ENCODE measurements around the gene LHFPL2.
"Not testable (repeated sequence)": the region's sequence is repeated elsewhere in the genome, so short reads cannot be mapped to it uniquely, and the experiment has no call there.

Gene LHFPL2

GRCh38 chr5:78496373-78496772, 152.2 kb downstream of the LHFPL2 start:
- DNase-seq = no peak

DNA sequence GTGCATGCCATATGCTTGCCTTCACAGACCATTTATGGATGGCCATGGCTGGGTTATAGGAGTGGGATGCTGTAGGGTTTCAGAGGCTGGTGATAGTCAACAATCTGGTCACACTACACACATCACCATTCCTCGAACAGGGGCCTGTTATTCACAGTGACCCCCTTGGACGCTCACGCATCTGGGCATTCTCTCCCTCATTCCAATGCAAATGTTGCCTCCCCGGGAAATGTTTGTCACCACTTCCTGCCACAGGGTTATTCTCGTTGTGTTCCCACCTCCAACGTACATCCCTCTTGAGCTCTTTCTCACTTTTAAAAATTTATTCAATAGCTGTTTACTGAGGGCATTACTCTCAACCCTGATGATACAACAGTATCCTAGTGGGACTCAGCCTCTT, 152.8 kb downstream of the LHFPL2 start:
- no peak for DNase-seq

DNA sequence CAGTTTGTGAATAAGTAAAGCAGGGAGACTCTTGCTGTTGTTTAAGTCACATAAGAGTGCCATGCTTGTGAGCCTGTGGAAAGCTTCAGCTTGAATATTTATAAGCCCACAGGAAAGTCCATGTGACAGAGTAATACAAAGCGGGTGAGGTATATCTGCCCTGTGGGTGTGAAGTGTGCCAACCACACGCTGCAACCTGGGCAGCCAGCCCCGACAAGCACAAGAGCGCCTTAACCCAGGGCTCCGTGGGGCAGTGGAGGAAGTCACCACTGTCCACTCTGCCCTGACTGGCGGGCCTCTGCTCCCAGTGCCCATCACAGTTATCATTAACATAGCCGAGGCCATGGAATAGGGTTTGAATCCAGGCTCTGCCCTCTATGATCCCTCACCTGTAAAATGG, 155.9 kb downstream of the LHFPL2 start:
- no peak for DNase-seq

DNA sequence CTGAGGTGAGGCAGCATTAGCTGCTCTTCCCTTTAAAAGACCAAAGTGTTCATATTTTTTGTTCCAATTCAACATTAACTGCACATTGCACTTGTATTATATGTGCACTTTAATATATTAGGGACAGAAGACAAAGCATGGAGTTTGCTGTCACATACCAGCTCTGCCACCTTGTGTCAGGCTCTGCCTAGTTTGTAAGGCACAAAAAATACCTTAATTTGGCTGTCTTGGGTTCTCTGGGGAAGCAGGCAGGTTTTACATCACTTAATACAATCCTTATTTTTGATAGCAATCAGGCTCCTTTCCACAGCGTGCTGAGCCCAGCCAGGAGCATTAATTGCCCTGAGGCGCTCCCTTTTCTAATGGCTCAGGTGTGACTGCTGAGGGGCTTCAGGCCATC, 156.3 kb downstream of the LHFPL2 start:
- DNase-seq = no peak

GRCh38 chr5:78490709-78491485, 157.7 kb downstream of the LHFPL2 start:
- DNase-seq = no peak

DNA sequence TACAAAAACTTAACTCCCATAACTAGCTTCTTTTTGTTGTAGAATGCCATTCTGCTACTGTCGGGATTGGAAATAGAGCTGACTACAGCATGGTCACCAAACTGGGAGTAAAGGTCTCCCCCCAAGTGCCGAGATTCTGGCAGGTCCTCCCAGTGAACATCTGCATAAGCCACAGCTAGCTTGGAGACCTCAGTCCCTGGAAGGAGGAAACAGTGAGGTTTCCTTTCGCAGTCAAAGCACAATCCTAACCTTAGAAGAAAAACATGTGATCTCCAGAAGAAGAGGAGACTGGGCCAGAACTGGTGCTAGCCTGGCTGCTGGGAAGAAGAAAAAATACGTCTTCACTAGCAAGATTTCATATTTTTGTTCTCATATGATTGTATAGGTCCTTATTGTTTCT, 160.7 kb downstream of the LHFPL2 start:
- no peak for DNase-seq

DNA sequence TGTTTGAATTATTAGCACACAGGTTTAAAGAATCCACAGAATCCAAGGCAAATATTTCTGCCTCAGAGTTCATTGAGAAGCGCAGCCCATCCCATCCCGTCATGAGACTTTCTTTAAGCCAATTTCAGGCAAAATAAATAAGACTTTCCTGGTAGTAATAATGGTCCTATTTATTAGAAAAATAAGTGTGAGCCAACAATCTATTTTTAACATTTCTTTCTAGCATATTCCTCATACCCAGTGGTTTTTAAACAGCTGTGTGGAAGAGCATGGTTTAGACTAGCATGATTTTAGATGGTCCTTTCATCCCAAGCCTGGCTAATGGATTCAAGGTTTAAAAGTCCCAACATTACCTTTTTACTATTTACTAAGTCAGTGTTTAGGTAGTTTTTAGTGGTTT, 162.4 kb downstream of the LHFPL2 start:
- no peak for DNase-seq

GRCh38 chr5:78483809-78484521, 164.6 kb downstream of the LHFPL2 start:
- no peak for DNase-seq

- no peak for DNase-seq
Observed at GRCh38 chr5:78482948-78483347, 165.6 kb downstream of the LHFPL2 start.

GRCh38 chr5:78476795-78477194, 171.8 kb downstream of the LHFPL2 start:
- no peak for DNase-seq

DNA sequence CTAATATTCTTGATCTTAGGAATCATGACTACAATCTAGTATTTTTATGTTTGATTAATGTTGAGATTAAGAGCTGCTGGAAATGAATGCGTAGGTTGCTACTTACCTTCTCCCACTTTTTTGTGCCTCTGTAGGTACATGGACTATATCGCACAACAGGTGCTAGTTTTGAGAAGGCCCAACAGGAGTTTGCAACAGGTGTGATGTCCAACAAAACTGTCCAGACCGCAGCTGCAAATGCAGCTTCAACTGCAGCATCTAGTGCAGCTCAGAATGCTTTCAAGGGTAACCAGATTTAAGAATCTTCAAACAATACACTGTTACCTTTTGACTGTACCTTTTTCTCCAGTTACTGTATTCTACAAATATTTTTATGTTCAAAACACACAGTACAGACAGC, 173.2 kb downstream of the LHFPL2 start:
- DNase-seq = no peak

DNA sequence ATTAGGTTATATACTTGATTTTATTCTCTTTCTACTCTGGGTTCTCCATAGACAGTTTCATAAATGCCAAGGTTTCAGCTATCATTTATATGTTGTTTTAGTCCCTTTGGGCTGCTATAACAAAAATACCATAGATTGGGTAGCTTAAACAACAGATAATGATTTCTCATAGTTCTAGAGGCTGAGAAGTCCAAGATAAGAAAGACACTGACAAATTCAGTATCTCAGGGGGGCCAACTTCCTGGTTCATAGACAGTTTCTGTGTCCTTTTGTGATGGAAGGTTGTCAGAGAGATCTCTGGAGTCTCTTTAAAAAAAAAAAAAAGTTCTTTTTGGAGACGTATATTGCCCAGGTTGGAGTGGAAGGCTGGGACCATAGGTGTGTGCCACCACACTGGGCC, 174.8 kb downstream of the LHFPL2 start:
- no peak for DNase-seq

- no peak for DNase-seq
Observed at GRCh38 chr5:78472469-78473106, 176.0 kb downstream of the LHFPL2 start.

DNA sequence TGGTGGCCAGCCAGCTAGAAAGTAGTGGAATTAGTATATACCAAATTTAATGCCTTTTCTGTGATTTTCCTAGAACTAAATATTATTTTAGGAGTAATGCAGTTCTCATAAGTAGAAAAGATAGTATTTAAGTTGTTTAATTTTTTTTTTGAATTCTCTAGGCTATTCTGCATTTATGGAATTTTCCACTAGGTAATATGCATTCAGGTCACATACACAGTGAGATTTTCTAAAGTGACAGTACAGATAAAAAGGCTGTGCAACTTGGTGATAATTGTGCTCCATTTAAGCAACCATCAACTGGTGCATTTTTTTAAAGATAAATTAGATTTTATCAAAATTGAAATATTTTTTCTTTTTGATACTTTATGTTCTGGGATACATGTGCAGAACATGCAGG, 176.7 kb downstream of the LHFPL2 start:
- no peak for DNase-seq

DNA sequence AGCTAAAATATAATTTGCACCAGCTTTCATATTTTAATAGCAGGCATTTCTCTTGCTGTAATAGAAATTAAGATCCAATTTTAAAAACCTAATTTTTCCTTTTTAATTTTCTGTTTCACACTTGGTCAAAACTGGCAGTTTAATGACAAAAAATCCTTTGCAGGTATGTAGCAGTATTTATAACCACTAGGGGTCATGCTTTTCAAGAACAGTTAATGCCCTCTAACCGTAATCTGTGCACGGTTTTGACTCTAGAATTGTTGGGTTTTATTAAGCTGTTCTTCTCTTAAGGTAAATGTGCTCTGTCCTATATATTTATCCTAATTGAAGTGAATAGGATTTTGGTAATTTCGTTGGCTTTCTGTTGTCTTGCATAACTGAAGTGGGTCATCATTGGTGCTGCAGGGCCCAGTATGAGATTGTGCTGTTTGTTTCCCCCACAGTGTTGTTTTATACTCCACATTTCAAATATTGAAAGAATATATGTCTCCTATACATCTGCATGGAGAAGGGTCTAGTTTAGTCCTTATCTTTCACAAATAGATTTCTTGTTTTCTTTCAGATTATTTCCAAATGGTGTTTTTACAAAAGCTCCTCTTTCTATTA, 180.7 kb downstream of the LHFPL2 start:
- DNase-seq = no peak

- no peak for DNase-seq
Observed at GRCh38 chr5:78467140-78467539, 181.4 kb downstream of the LHFPL2 start.

DNA sequence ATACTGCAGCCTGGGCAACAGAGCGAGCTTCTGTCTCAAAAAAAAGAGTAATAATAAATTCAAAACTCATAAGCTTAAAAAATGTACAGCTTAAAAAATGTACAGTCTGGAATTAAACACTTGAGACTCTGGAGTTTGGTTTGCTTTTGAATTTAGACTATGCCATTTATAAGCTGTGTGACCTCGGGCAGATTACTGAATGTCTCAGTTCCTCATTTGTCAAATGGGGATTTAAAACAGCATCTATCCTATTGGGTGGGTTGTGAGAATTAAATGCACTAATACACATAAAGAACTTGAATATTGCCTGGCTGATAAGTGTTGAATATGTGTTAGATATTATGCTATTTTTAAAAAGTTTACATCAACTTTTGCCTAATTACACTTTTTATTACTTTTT, 189.7 kb downstream of the LHFPL2 start:
- no peak for DNase-seq

GRCh38 chr5:78457507-78457906, 191.1 kb downstream of the LHFPL2 start:
- not testable (repeated sequence) for DNase-seq

GRCh38 chr5:78449103-78449502, 199.5 kb downstream of the LHFPL2 start:
- no peak for DNase-seq

GRCh38 chr5:78447775-78448424, 200.7 kb downstream of the LHFPL2 start:
- DNase-seq = no peak
